HepG2 (cell line): Measurements from ENCODE around the gene NHERF2. TPM values are rescaled to one million over a fixed set of nuclear protein-coding genes. Genes with fewer than 3 reads are reported as not detected.

Experiments
- JDP2 ChIP-seq: sonication (generic); formaldehyde crosslinking; IDR thresholded peaks from 2 replicates; pipeline ENCODE4 v1.8.1; 2022; ENCODE audit warnings: missing genetic modification reagents, borderline replicate concordance
- KAT7 ChIP-seq: IDR thresholded peaks from 2 replicates; pipeline ENCODE4 v1.6.1; 2018; ENCODE audit warnings: borderline replicate concordance, missing compliant biosample characterization
- MED13 ChIP-seq: sonication (generic); formaldehyde crosslinking; IDR thresholded peaks from 2 replicates; pipeline ENCODE4 v1.5.0; 2020; ENCODE audit warnings: missing genetic modification reagents
- MIER3 ChIP-seq: IDR thresholded peaks from 2 replicates; pipeline ENCODE4 v1.6.1; 2016; ENCODE audit warnings: missing compliant biosample characterization, borderline replicate concordance
- PLRG1 ChIP-seq: fragments of 450-650 bp; conservative IDR thresholded peaks from 2 replicates; pipeline ENCODE4 v1.6.1; 2016
- RFX5 ChIP-seq: IDR thresholded peaks from 2 replicates; pipeline ENCODE4 v1.6.1; 2011; ENCODE audit warnings: low read depth, low read length, improper control_type of control experiment
- SMAD1 ChIP-seq: sonication (generic); formaldehyde crosslinking; IDR thresholded peaks from 2 replicates; pipeline ENCODE4 v1.4.0; 2020; ENCODE audit warnings: missing genetic modification reagents, low read depth, mild to moderate bottlenecking, borderline replicate concordance
- SSRP1 ChIP-seq: IDR thresholded peaks from 2 replicates; pipeline ENCODE4 v1.6.1; 2016; ENCODE audit warnings: control low read depth
- ZBTB25 ChIP-seq: IDR thresholded peaks from 2 replicates; pipeline ENCODE4 v1.6.1; 2018; ENCODE audit warnings: missing genetic modification reagents
- ZNF253 ChIP-seq: sonication (generic); formaldehyde crosslinking; IDR thresholded peaks from 2 replicates; pipeline ENCODE4 v1.8.0; 2022; ENCODE audit warnings: mild to moderate bottlenecking, missing genetic modification reagents, borderline replicate concordance
- ZNF598 ChIP-seq: sonication (generic); formaldehyde crosslinking; IDR thresholded peaks from 2 replicates; pipeline ENCODE4 v1.5.1; 2020; ENCODE audit warnings: mild to moderate bottlenecking, missing genetic modification reagents, borderline replicate concordance
- ZNF768 ChIP-seq: sonication (generic); formaldehyde crosslinking; IDR thresholded peaks from 2 replicates; pipeline ENCODE4 v1.4.0; 2020; ENCODE audit warnings: missing genetic modification reagents
- ZNF772 ChIP-seq: sonication (generic); formaldehyde crosslinking; IDR thresholded peaks from 2 replicates; pipeline ENCODE4 v1.5.0; 2020; ENCODE audit warnings: mild to moderate bottlenecking, missing genetic modification reagents
- ZNF776 ChIP-seq: sonication (generic); formaldehyde crosslinking; IDR thresholded peaks from 2 replicates; pipeline ENCODE4 v1.4.0; 2020; ENCODE audit warnings: mild to moderate bottlenecking, missing genetic modification reagents
- polyA plus RNA-seq, 8 experiments: library from polyadenylated mRNA; depleted of rRNA in 3 of 8; stranded (reverse) in 7 of 8; unstranded in 1 of 8; fragments of >200 nt; fragmentation: Illumina TruSeq in 4 of 8; extraction: Trizol in 4 of 8; gene quantifications; 2 replicates each; pipeline versions ENCODE4 v1.2.1 to v1.2.3, GENCODE V29; 2011 to 2016; ENCODE audit warnings: low read depth in 4 of 8, missing spikeins in 1 of 8, mixed read lengths in 1 of 8; ENCODE audit not compliant: insufficient read depth in 1 of 8
- total RNA-seq, 5 experiments: library from RNA; depleted of rRNA; stranded (reverse); fragments of >200 nt; fragmentation: Illumina TruSeq; extraction: Trizol; gene quantifications; 2 replicates each; pipeline ENCODE4 v1.2.3, GENCODE V29; 2016; ENCODE audit warnings: low read depth in 1 of 5
- TF ChIP-seq, protein P1 (sequence below): sonication (generic); formaldehyde crosslinking; IDR thresholded peaks from one replicate; pipeline ENCODE4 v1.5.1; 2020; ENCODE audit warnings: mild to moderate bottlenecking, missing genetic modification reagents; ENCODE audit errors: not compliant biosample characterization
- TF ChIP-seq, protein P2 (sequence below): sonication (generic); formaldehyde crosslinking; IDR thresholded peaks from 2 replicates; pipeline ENCODE4 v1.4.0; 2020; ENCODE audit warnings: missing genetic modification reagents

The NHERF2 gene
- total and polyA plus RNA-seq, 2 of the 13 experiments (the other 11 are each of a cell fraction or from before 2014, with no cell fraction given): 23.7 to 39.3 TPM

- TF ChIP-seq MIER3 (CRISPR knock-in tag): peak; percentile 70; the same call in 1 of the 2 replicates
- peak; percentile 63; the same call in 1 of the 2 replicates for TF ChIP-seq ZBTB25 (CRISPR knock-in tag)
- no peak for TF ChIP-seq ZNF776
- TF ChIP-seq PLRG1: no peak
- 0 out of 2 replicates have a peak, but pooled peaks have one; percentile 77 for TF ChIP-seq KAT7 (CRISPR knock-in tag)
- TF ChIP-seq SSRP1 (CRISPR knock-in tag): 0 out of 2 replicates have a peak, but pooled peaks have one; percentile 27
- no peak for TF ChIP-seq MED13 (CRISPR knock-in tag)
- no peak for TF ChIP-seq ZNF253 (CRISPR knock-in tag)
- TF ChIP-seq, protein P1, sequence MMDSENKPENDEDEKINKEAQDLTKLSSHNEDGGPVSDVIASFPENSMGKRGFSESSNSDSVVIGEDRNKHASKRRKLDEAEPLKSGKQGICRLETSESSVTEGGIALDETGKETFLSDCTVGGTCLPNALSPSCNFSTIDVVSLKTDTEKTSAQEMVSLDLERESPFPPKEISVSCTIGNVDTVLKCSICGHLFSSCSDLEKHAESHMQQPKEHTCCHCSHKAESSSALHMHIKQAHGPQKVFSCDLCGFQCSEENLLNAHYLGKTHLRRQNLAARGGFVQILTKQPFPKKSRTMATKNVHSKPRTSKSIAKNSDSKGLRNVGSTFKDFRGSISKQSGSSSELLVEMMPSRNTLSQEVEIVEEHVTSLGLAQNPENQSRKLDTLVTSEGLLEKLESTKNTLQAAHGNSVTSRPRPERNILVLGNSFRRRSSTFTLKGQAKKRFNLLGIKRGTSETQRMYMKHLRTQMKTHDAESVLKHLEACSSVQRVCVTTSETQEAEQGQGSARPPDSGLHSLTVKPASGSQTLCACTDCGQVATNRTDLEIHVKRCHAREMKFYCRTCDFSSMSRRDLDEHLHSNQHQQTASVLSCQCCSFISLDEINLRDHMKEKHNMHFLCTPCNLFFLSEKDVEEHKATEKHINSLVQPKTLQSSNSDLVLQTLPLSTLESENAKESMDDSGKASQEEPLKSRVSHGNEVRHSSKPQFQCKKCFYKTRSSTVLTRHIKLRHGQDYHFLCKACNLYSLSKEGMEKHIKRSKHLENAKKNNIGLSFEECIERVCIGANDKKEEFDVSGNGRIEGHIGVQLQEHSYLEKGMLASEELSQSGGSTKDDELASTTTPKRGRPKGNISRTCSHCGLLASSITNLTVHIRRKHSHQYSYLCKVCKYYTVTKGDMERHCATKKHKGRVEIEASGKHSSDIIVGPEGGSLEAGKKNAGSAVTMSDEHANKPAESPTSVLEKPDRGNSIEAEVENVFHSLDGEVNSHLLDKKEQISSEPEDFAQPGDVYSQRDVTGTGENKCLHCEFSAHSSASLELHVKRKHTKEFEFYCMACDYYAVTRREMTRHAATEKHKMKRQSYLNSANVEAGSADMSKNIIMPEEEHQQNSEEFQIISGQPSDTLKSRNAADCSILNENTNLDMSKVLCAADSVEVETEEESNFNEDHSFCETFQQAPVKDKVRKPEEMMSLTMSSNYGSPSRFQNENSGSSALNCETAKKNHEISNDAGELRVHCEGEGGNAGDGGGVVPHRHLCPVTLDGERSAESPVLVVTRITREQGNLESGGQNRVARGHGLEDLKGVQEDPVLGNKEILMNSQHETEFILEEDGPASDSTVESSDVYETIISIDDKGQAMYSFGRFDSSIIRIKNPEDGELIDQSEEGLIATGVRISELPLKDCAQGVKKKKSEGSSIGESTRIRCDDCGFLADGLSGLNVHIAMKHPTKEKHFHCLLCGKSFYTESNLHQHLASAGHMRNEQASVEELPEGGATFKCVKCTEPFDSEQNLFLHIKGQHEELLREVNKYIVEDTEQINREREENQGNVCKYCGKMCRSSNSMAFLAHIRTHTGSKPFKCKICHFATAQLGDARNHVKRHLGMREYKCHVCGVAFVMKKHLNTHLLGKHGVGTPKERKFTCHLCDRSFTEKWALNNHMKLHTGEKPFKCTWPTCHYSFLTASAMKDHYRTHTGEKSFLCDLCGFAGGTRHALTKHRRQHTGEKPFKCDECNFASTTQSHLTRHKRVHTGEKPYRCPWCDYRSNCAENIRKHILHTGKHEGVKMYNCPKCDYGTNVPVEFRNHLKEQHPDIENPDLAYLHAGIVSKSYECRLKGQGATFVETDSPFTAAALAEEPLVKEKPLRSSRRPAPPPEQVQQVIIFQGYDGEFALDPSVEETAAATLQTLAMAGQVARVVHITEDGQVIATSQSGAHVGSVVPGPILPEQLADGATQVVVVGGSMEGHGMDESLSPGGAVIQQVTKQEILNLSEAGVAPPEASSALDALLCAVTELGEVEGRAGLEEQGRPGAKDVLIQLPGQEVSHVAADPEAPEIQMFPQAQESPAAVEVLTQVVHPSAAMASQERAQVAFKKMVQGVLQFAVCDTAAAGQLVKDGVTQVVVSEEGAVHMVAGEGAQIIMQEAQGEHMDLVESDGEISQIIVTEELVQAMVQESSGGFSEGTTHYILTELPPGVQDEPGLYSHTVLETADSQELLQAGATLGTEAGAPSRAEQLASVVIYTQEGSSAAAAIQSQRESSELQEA (CRISPR knock-in tag): peak; percentile 56
- TF ChIP-seq ZNF772 (CRISPR knock-in tag): peak; percentile 67; the same call in 1 of the 2 replicates
- no peak for TF ChIP-seq SMAD1
- peak; percentile 70 for TF ChIP-seq ZNF768 (CRISPR knock-in tag)
- no peak for TF ChIP-seq JDP2 (CRISPR knock-in tag)
- TF ChIP-seq ZNF598: peak; percentile 46; the same call in 1 of the 2 replicates
- TF ChIP-seq RFX5: no peak
- TF ChIP-seq, protein P2, sequence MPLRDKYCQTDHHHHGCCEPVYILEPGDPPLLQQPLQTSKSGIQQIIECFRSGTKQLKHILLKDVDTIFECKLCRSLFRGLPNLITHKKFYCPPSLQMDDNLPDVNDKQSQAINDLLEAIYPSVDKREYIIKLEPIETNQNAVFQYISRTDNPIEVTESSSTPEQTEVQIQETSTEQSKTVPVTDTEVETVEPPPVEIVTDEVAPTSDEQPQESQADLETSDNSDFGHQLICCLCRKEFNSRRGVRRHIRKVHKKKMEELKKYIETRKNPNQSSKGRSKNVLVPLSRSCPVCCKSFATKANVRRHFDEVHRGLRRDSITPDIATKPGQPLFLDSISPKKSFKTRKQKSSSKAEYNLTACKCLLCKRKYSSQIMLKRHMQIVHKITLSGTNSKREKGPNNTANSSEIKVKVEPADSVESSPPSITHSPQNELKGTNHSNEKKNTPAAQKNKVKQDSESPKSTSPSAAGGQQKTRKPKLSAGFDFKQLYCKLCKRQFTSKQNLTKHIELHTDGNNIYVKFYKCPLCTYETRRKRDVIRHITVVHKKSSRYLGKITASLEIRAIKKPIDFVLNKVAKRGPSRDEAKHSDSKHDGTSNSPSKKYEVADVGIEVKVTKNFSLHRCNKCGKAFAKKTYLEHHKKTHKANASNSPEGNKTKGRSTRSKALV (CRISPR knock-in tag): peak; percentile 65; the same call in 1 of the 2 replicates
Measured at GRCh38 chr16:2003827-2004641, 22.7 kb upstream of the NHERF2 start (continued).
